HG03280 (cell line): Measurements from ENCODE around the gene TRDMT1.

Source experiments
- ATAC-seq: cut with Tn5 transposase; IDR thresholded peaks from one replicate; pipeline ENCODE4 v1.9.1; 2021; ENCODE audit warnings: mild to moderate bottlenecking, moderate library complexity; ENCODE audit not compliant: unreplicated experiment

The TRDMT1 gene

DNA sequence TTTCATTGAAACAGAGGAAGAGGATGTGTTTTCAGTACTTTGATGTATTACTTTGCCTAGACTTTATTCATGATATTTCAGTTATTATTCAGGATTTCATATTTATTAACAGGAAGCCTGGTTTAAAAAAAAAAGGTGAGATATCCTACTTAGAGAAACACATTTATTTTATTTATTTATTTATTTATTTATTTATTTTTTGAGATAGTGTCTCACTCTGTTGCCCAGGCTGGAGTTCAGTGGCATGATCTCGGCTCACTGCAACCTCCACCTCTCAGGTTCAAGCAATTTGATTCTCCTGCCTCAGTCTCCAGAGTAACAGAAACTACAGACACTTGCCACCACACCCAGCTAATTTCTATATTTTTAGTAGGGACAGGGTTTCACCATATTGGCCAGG lies 24.5 kb downstream of the TRDMT1 start:
- no peak for ATAC-seq

DNA sequence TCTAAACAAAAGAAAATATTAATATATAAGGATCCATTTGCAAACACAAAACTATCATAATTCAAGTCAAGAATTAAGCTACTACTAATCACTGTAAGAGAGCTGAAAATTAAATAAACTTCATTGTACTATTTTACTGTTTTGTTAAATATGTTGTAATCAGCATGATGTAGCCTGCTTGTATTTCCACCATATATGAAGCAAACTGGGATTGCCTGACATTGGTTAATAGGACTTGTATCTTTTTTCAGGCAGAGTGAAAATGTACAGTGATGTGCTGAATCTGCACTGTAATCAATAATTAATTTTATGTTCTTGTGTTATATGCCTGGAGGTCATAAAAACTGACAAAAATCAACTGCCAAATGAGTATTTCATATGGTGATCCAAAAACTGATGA lies 25.4 kb downstream of the TRDMT1 start:
- ATAC-seq, result no peak

DNA sequence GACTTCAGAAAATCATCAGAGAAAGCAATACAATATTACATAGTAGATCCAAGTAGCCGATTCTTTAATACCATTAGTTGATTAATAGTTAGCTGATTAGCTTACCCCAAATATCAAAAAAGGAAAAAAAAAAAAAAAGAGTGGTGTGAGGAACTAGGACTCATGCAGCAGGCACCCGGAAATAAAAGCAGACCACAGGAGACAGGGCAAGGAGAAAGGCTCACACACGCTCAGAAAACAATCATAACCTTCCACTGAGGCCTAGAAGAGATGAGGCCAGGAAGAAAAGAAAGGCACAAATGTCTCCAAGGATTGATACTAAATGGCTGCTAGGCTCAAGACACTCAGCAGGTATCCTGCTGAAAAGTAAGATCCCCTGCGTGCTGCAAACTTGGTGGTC lies 25.9 kb downstream of the TRDMT1 start:
- ATAC-seq, result no peak

DNA sequence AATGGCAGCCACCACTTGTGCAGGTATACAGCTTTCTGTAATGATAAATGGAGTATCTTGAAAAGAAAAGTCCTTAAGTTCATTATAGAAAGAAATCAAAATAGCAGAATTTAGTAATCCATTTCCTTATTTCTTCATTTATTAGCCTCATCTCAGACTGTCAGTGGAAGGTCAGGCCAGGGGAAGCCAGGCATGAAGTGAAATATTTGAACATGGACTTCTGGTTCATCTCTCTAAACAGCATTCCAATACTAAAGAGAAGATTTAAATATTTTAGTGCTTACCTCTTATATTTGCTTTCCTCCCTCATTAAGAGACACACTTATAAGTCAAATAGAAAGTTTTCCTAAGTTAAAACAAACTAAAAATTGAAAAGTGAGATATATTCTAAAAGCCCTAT lies 26.8 kb downstream of the TRDMT1 start:
- ATAC-seq, result no peak

DNA sequence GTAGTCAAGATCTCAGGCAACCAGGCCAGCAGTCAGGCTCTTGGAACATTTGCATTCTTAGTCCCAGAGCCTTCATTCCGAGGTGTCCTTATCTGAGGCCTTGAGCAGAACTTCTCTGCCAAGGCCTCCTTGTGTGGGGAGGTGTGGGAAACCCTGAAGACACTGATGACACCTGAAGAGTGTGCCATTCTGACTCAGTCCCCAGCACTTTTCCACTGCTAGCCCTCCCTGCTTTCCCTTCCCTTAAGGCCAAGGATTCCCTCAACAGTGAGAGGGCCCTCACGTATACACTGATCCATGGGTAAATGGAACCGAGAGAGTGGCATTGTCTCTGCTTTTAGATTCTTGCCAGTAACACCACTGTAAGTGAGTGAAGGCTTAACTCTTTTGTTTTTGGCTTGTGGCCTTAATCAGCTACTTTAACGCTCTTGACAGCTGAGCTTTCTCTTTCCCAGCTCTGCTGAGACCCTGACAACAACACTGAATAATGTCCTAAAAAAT lies 30.3 kb downstream of the TRDMT1 start:
- no peak for ATAC-seq

- no peak for ATAC-seq
Measured at GRCh38 chr10:17169803-17170202, 31.7 kb downstream of the TRDMT1 start.

DNA sequence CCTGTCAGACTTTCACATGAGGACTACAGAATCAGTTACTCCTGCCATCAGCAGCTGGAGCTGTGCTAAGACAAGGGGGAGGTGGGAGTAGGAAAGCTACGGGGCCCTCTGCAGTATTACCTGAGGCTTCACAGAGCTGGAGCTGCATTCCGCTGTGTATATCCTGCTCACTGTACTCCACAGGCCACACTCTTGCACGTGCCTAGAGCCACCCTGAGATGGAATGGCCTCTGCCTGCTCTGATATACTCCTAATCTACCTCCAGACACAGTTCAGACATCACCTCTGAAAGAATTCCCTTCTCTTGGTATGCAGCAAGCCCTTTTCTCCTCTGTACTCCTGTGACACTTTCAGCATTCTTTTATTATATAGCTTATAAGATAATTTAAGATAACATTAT lies 34.8 kb downstream of the TRDMT1 start:
- no peak for ATAC-seq

DNA sequence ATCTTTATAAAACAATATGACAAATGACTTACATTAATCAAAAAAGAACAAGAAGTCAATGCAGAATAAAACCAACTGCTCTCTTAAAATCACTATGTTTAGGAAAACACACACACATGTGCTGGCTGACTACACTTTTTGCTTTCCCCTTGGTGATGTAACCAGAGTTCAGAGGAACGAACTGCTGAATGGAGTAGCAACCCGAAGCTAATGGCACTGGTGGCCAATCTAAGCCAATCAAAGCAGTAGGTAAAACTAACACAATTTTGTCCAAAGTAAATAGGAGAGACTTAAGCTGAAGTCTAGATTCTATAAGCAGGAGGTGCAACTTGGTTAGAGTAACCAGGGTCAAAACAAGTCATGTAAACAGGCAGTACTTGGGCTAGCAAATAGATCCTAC lies 38.6 kb downstream of the TRDMT1 start:
- ATAC-seq, result no peak

DNA sequence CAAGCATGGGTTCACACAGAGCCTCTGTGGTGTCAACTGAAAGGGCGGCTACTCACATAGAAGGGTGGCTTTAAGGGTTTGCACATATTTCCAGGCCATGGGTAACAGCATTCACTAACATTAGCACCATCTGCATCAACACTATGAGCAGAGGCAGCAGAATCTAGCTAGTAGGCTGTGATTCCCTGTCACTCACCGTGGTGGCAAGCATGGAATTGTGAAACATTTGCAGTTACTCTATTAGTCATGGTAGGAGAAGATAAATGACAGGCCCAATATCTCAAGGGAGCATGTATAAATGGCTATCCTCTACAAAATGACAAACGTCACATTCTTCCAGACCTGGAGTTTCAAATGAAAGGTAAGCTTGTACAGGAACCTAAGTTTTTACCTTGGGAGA lies 39.7 kb downstream of the TRDMT1 start:
- no peak for ATAC-seq

- ATAC-seq, result no peak
Measured at GRCh38 chr10:17157024-17157423, 44.4 kb downstream of the TRDMT1 start.

DNA sequence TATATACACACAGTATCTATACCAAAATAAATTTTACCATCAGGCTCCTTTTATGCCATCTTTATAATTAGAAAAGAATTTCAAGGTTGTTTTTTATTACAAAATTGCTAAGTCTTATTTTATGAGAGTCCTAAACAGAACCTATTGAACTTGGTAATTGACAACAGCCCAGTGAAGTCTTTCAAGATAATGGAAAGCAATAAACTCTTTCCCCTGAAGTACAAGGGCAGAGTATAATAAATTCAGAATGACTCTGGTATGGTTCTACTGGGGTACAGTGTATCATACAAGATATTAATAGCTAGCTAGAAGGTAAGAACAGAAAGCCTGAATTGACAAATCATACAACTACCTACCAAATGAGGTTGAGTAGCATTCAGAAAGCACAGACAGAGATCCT lies 45.6 kb downstream of the TRDMT1 start:
- ATAC-seq, result no peak

GRCh38 chr10:17154116-17154515 lies 47.4 kb downstream of the TRDMT1 start:
- ATAC-seq, result no peak

DNA sequence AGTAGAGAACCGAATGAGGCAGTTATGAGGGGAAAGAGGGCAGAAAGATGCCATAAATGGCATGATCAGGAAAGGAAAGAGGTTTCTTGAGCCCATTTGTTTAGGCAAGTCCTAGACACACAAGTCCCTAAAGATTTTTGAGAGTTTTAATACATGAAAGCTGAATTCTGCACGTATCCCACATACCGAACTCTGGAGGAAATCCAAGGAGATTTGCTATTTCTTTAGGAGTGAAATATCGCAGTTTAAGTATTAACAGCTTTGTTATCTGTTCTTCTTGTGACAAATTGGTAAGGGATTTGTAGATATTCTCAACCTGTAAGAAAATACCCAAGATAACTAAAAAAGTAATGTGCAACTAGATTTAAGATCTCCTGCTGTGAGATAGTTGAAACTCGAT lies 48.2 kb downstream of the TRDMT1 start:
- no peak for ATAC-seq

- ATAC-seq, result no peak
Measured at GRCh38 chr10:17151716-17152115, 49.8 kb downstream of the TRDMT1 start.

- no peak for ATAC-seq
Measured at GRCh38 chr10:17147884-17148489, 53.5 kb downstream of the TRDMT1 start.

GRCh38 chr10:17146892-17147291 lies 54.6 kb downstream of the TRDMT1 start:
- ATAC-seq, result no peak

DNA sequence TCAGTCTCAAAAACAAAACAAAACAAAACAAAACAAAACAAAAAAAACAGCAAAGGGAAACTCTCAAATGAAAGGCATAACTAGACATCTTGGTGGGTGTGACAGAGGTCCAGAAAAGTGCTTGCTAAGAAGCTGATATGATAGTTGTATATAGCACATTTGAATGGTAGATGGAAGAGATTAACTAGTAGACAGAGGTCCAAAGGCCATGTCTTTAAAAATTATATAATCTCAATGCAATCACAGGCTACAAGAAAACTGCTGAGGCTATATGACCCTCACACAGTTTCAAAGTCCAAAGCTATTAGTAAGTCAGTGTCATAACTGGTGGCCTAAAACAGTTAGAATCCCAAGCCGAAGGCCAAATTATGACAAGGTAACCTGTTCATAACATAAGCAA lies 56.2 kb downstream of the TRDMT1 start:
- no peak for ATAC-seq

- ATAC-seq, result no peak
Measured at GRCh38 chr10:17144757-17145156, 56.7 kb downstream of the TRDMT1 start.

- ATAC-seq, result no peak
Measured at GRCh38 chr10:17144032-17144431, 57.4 kb downstream of the TRDMT1 start.

DNA sequence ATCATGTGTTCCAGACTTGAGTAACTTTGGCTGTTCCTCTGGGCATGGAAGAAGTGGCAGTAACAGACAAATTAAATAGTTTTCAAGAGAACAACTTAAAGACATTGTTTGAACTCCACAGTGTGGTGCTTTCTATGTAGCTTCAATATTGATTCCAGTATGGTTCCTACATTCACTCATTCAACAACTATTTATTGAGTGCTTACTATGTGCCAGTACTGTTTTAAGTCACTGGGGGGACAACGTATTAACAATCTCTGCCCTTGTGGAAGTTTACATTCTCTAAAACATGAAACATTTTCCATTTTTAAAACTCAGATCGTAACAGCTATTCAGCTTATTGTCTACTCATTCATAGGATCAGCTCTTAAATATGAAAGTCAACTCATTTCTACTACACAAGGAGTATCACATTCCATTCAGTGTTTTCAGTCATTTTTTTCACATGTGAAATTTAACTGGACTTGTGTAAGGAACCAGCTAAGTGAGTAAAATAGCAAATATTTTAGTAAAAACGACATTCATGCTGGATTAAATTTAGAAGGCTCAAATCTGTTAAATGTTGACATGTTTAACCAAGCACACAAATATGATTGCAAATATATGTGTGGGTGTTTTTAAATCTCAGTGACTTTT lies 58.3 kb downstream of the TRDMT1 start:
- ATAC-seq, result no peak

- ATAC-seq, result no peak
Measured at GRCh38 chr10:17141504-17142229, 59.8 kb downstream of the TRDMT1 start.

GRCh38 chr10:17140386-17140761 lies 61.1 kb downstream of the TRDMT1 start:
- ATAC-seq, result no peak
